ENCODE results near the gene OSBPL2.

DNA sequence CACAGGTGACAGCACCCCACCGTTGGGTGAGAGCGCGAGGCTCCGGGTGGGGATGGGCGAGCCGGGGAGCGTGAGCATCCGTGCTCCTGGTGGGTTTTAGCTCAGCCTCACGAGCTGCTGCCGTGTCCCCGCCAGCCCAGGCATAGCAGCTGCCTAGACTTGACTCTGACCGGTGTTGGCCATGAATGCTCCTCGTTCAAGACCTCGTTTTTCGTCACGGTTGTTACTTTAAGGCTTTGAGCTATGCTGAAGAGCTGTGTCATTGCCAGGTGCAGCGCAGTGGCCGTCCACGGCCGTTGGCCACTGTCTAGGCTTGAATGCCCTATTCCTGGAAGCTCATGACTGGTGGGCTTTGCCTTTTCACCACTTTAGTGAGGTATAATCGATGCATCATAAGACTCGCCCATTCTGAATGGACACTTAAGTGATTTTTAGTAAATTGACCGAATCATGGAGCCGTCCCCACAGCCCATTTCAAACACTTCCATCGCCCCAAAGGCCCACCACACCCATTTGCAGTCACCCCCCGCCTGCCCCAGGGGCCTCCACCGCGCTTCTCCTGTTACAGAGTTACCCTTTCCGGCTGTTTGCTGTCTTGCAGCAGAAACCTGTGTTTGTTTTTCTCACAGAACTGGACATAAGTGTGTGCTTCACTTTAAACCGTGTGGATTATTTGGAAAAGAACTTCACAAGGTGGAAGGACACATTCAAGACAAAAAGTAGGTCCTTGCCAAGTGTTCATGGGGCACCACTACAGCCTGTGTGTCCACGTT is 43.0 kb downstream of the OSBPL2 start:
- TF ChIP-seq TAF1 (IDR thresholded peaks at IDR 0.05; ENCODE audit: borderline replicate concordance, low read depth, low read length): no peak
- no peak for TF ChIP-seq POLR2AphosphoS5 (IDR thresholded peaks at IDR 0.05; ENCODE audit: low read depth, low read length)
